ENCODE measurements around the gene ISG20L2. TPM values are rescaled to one million over a fixed set of nuclear protein-coding genes. Genes with fewer than 3 reads are reported as not detected.

Gene ISG20L2
- total RNA-seq, 1 experiment from 2014 or later = 41.7 TPM

DNA sequence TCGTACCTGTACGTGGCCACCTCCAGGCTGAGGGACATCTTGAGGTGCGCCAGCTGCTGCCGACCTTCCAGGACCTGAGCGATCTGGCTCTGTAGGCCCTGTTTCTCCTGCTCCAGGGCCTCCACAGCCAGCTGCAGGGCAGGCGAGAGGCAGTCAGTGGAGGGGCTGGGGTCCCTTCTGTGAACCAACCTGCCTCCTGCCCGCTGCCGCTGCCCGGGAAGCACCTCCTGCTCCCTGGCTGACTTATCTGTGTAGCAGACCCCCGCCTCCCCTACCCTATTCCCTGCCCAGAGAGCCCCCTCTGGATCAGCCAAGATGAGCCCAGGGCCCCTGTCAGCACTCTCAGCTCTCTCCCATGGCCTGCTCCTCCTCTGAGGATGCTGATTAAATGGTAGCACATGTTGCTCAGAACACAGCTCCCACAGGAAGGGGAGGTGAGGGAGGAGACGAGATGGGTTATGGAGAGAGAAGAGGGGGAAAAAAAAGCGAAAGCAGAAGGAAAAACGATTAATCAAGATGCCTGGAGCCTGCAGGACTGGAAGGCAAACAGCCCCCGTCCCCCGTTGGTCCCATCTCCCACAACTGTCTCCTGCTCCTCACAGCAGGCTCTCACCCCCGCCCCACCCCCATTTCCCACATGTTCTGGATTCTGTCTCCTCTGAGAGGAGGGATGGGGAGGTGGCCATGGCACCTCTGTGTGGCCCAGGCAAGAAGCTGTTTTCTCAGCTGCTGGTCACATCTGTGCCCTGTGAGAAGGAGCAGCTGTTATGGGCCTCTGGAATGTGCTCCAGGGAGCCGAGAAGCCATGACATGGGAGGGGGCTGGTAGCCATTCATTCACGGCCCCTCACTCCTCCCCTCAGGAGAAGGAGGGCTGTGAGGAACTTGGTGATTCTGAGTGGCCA is 53.1 kb downstream of the ISG20L2 start:
- Histone ChIP-seq H3K4me3 (replicated peaks in 1 of 2; ENCODE audit: low read depth in 1 of 2, low read length in 2 of 2) (no peak overlapping the region), H3K27me3 (ENCODE audit: insufficient read depth, low read length) (no peaks in the 10 kb centered on the region), H4K20me1 (ENCODE audit: insufficient read depth) (no peaks in the 10 kb centered on the region), H3K27ac (ENCODE audit: low read depth, low read length) (no peak overlapping the region), H2AFZ (ENCODE audit: low read depth, low read length, poor library complexity, severe bottlenecking) (no peak overlapping the region), H3K36me3 (ENCODE audit: control insufficient read depth in 1 of 2, insufficient read depth in 2 of 2, low read length in 2 of 2) (no peaks in the 10 kb centered on the region), H3K4me2 (ENCODE audit: low read length) (peak overlapping the region; percentile 17; the same call in 1 of the 2 replicates), H3K4me1 (ENCODE audit: control insufficient read depth in 1 of 2, insufficient read depth in 2 of 2, low read length in 2 of 2) (peaks cover 14 to 26% of the 10 kb centered on the region in 2 experiments), H3K9me3 (ENCODE audit: control insufficient read depth in 1 of 2, insufficient read depth in 1 of 2, low read depth in 1 of 2, low read length in 2 of 2) (no peaks in the 10 kb centered on the region), H3K79me2 (ENCODE audit: insufficient read depth, low read length) (no peaks in the 10 kb centered on the region), H3K9me2 (ENCODE audit: insufficient read depth) (no peaks in the 10 kb centered on the region), H3K9ac (ENCODE audit: low read length) (no peak overlapping the region)
- intact Hi-C loops (cut with micrococcal nuclease) = no loop called here
- no peak for DNase-seq (ENCODE audit: low read depth, low spot score)
- ChIA-PET CTCF (interaction anchor here (2.5 to 3.8 kb wide), 4 partner anchors 14 to 51 kb away, joined by 12 to 27 read pairs (median 19); no protein-coding TSS in a partner anchor), POLR2A (interaction anchor here (1.5 to 2.8 kb wide), 2 partner anchors 10 to 14 kb away, joined by 3 to 33 read pairs; no protein-coding TSS in a partner anchor), RAD21 (ENCODE audit: low non-redundant PET in 1 of 2, low total read pairs in 2 of 2, uncharacterized antibody in 2 of 2, unreplicated experiment in 2 of 2) (interaction anchor here in 1 of 2 experiments (0.7 kb wide), 1 partner anchor 51 kb away, joined by 3 read pairs; no protein-coding TSS in a partner anchor)
- no TSS peak for BruUV-seq (replicated peaks)
- no peak for ATAC-seq
- TF ChIP-seq SRF (IDR thresholded peaks at IDR 0.05; ENCODE audit: low read depth) (no peak), EZH2 (IDR thresholded peaks at IDR 0.05) (no peak), SP1 (IDR thresholded peaks at IDR 0.05; ENCODE audit: low read depth) (no peak), JUND (IDR thresholded peaks at IDR 0.05) (no peak), POLR2AphosphoS5 (IDR thresholded peaks at IDR 0.05; ENCODE audit: low read depth, low read length) (no peak), POLR2A (IDR thresholded peaks at IDR 0.05; ENCODE audit: borderline replicate concordance, extremely low read depth, insufficient read depth, insufficient read length) (no peak), TCF7L2 (IDR thresholded peaks at IDR 0.05; ENCODE audit: borderline replicate concordance, extremely low read depth, insufficient read depth, insufficient read length) (no peak), YY1 (IDR thresholded peaks at IDR 0.05; ENCODE audit: extremely low read depth, insufficient replicate concordance, low read depth, low read length) (no peak), EZH2phosphoT487 (IDR thresholded peaks at IDR 0.05; ENCODE audit: borderline replicate concordance) (no peak)
- TF ChIP-seq, protein P1, sequence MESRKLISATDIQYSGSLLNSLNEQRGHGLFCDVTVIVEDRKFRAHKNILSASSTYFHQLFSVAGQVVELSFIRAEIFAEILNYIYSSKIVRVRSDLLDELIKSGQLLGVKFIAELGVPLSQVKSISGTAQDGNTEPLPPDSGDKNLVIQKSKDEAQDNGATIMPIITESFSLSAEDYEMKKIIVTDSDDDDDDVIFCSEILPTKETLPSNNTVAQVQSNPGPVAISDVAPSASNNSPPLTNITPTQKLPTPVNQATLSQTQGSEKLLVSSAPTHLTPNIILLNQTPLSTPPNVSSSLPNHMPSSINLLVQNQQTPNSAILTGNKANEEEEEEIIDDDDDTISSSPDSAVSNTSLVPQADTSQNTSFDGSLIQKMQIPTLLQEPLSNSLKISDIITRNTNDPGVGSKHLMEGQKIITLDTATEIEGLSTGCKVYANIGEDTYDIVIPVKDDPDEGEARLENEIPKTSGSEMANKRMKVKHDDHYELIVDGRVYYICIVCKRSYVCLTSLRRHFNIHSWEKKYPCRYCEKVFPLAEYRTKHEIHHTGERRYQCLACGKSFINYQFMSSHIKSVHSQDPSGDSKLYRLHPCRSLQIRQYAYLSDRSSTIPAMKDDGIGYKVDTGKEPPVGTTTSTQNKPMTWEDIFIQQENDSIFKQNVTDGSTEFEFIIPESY (IDR thresholded peaks at IDR 0.05; ENCODE audit: extremely low read depth, insufficient replicate concordance, low read length) = no peak
- TF ChIP-seq, protein P2, sequence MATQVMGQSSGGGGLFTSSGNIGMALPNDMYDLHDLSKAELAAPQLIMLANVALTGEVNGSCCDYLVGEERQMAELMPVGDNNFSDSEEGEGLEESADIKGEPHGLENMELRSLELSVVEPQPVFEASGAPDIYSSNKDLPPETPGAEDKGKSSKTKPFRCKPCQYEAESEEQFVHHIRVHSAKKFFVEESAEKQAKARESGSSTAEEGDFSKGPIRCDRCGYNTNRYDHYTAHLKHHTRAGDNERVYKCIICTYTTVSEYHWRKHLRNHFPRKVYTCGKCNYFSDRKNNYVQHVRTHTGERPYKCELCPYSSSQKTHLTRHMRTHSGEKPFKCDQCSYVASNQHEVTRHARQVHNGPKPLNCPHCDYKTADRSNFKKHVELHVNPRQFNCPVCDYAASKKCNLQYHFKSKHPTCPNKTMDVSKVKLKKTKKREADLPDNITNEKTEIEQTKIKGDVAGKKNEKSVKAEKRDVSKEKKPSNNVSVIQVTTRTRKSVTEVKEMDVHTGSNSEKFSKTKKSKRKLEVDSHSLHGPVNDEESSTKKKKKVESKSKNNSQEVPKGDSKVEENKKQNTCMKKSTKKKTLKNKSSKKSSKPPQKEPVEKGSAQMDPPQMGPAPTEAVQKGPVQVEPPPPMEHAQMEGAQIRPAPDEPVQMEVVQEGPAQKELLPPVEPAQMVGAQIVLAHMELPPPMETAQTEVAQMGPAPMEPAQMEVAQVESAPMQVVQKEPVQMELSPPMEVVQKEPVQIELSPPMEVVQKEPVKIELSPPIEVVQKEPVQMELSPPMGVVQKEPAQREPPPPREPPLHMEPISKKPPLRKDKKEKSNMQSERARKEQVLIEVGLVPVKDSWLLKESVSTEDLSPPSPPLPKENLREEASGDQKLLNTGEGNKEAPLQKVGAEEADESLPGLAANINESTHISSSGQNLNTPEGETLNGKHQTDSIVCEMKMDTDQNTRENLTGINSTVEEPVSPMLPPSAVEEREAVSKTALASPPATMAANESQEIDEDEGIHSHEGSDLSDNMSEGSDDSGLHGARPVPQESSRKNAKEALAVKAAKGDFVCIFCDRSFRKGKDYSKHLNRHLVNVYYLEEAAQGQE (IDR thresholded peaks at IDR 0.05; ENCODE audit: low read depth) = no peak
- TF ChIP-seq, protein P3, sequence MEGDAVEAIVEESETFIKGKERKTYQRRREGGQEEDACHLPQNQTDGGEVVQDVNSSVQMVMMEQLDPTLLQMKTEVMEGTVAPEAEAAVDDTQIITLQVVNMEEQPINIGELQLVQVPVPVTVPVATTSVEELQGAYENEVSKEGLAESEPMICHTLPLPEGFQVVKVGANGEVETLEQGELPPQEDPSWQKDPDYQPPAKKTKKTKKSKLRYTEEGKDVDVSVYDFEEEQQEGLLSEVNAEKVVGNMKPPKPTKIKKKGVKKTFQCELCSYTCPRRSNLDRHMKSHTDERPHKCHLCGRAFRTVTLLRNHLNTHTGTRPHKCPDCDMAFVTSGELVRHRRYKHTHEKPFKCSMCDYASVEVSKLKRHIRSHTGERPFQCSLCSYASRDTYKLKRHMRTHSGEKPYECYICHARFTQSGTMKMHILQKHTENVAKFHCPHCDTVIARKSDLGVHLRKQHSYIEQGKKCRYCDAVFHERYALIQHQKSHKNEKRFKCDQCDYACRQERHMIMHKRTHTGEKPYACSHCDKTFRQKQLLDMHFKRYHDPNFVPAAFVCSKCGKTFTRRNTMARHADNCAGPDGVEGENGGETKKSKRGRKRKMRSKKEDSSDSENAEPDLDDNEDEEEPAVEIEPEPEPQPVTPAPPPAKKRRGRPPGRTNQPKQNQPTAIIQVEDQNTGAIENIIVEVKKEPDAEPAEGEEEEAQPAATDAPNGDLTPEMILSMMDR (IDR thresholded peaks at IDR 0.05 in 2 of 3, conservative IDR thresholded peaks at IDR 0.05 in 1 of 3; ENCODE audit: borderline replicate concordance in 1 of 3, insufficient read depth in 1 of 3, low read depth in 2 of 3, low read length in 2 of 3) = no peak
- TF ChIP-seq, protein P4, sequence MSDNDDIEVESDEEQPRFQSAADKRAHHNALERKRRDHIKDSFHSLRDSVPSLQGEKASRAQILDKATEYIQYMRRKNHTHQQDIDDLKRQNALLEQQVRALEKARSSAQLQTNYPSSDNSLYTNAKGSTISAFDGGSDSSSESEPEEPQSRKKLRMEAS (IDR thresholded peaks at IDR 0.05) = no peak

Measured in HCT116 (cell line).